WTC11 (cell line): ENCODE measurements around the gene SKI.
A peak's percentile ranks its signal among the peaks of the same experiment; 100 is the strongest.

Source experiments
- TEAD1 ChIP-seq: sonication (generic); formaldehyde crosslinking; IDR thresholded peaks from 2 replicates; pipeline ENCODE4 v1.8.0; 2022; ENCODE audit warnings: mild to moderate bottlenecking, missing genetic modification reagents
- TF ChIP-seq, protein P1 (sequence below): sonication (generic); formaldehyde crosslinking; IDR thresholded peaks from 2 replicates; pipeline ENCODE4 v1.8.0; 2022; ENCODE audit warnings: mild to moderate bottlenecking, missing genetic modification reagents

DNA sequence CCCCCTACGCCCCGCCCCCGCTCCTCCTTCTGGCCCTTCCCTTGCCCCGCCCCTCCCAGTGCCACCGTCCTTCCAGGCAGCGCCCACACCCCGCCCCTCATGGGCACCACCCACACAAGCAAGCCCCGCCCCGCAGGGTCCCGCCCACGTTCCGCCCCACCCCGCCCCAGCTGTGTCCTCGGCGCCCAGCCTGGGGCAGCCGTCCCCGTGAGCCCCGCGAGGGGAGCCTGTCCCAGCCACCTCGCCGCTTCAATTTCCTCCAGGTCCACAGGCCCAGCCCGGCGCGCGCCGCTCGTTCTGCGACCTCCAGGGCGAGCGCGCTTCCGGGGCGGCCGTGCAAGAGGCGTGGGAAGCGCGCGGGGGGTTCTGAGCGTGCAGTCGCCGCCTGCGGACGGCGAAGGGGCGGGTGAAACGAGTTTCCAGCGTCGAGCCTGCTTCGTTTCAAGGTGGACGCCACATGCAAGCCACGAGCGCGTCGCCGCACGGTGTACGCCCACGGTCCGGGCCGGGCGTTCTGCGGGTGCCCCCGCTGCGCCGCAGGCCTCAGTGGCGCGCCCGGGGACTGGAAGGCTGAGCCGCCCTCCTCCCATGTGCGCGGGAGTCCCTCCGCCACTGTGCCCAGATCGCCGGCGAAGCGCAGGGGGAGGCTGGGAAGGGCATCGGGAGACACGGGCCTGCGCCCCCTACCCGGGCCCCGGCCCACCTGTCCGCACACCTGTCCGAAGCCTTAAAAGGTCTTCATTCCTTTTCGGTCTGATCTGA is 22.7 kb upstream of the SKI start:
- peak; percentile 84 for TF ChIP-seq TEAD1 (CRISPR knock-in tag)
- TF ChIP-seq, protein P1, sequence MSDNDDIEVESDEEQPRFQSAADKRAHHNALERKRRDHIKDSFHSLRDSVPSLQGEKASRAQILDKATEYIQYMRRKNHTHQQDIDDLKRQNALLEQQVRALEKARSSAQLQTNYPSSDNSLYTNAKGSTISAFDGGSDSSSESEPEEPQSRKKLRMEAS (CRISPR knock-in tag) = peak; percentile 92
